CD4-positive, alpha-beta T cell (primary cell): ENCODE results near the gene INSIG2. TPM values are rescaled to one million over a fixed set of nuclear protein-coding genes. Genes with fewer than 3 reads are reported as not detected.

Experiments
- ATAC-seq: fragments of 200-7000 bp; cut with Tn5 transposase; one replicate; pipeline ENCODE4 v1.10.0; 2022; ENCODE audit warnings: mild to moderate bottlenecking; ENCODE audit not compliant: poor library complexity
- CTCF ChIA-PET: fragments of 350-600 bp; sonication (Branson Sonifier 250); formaldehyde crosslinking; loops from one replicate; lab custom pipeline; 2021; ENCODE audit warnings: antibody characterized with exemption, inconsistent platforms; lab: Charles Lee
- POLR2A ChIA-PET: fragments of 350-600 bp; sonication (Branson Sonifier 250); formaldehyde crosslinking; loops from one replicate; lab custom pipeline; 2021; ENCODE audit warnings: antibody characterized with exemption, inconsistent platforms; lab: Charles Lee
- DNase-seq, 14 experiments: peaks; one replicate each; pipeline ENCODE4 v3.0.0-alpha.2; 2013 to 2020; ENCODE audit warnings: mixed read lengths in 2 of 14
- H3K27ac ChIP-seq, 2 donors: one replicate each; pipeline versions ENCODE4 v1.5.1 to v1.7.0; 2013; ENCODE audit warnings: low read length in 2 of 2, low read depth in 1 of 2, mild to moderate bottlenecking in 1 of 2
- H3K27me3 ChIP-seq, 2 experiments: 1 replicate in 1 of 2; 2 replicates in 1 of 2; pipeline versions ENCODE4 v1.6.1 to v1.7.0; 2013; ENCODE audit warnings: low read length in 2 of 2, control low read depth in 1 of 2, mild to moderate bottlenecking in 1 of 2, moderate library complexity in 1 of 2; ENCODE audit not compliant: insufficient read depth in 2 of 2, control insufficient read depth in 1 of 2
- H3K36me3 ChIP-seq: one replicate; pipeline ENCODE4 v1.6.1; 2013; ENCODE audit warnings: low read length, control low read depth; ENCODE audit not compliant: insufficient read depth
- H3K4me1 ChIP-seq: one replicate; pipeline ENCODE4 v1.6.1; 2013; ENCODE audit warnings: low read length, control low read depth; ENCODE audit not compliant: insufficient read depth
- H3K4me3 ChIP-seq: one replicate; pipeline ENCODE4 v1.5.1; 2013; ENCODE audit warnings: mild to moderate bottlenecking, low read length, moderate library complexity
- H3K9me3 ChIP-seq, 2 experiments: 1 replicate in 1 of 2; 2 replicates in 1 of 2; pipeline versions ENCODE4 v1.6.1 to v1.7.0; 2013; ENCODE audit warnings: low read length in 2 of 2, mild to moderate bottlenecking in 2 of 2, control low read depth in 1 of 2, moderate library complexity in 1 of 2; ENCODE audit not compliant: control insufficient read depth in 1 of 2, insufficient read depth in 1 of 2
- H3K27ac Mint-ChIP-seq: one replicate; pipeline ENCODE4 v1.8.0; 2020; ENCODE audit warnings: mixed read lengths
- H3K27me3 Mint-ChIP-seq: one replicate; pipeline ENCODE4 v1.8.0; 2021; ENCODE audit warnings: mixed read lengths
- H3K36me3 Mint-ChIP-seq: one replicate; pipeline ENCODE4 v1.8.0; 2021; ENCODE audit warnings: low read depth, mixed read lengths
- H3K4me1 Mint-ChIP-seq: one replicate; pipeline ENCODE4 v1.8.0; 2021; ENCODE audit warnings: low read depth, mixed read lengths
- H3K4me3 Mint-ChIP-seq: one replicate; pipeline ENCODE4 v1.8.0; 2020; ENCODE audit warnings: mild to moderate bottlenecking, mixed read lengths
- H3K9me3 Mint-ChIP-seq: one replicate; pipeline ENCODE4 v1.8.0; 2020; ENCODE audit warnings: mixed read lengths
- CTCF ChIP-seq: fragments of 200-600 bp; IDR thresholded peaks from one replicate; pipeline ENCODE4 v1.8.0; 2022; ENCODE audit warnings: antibody characterized with exemption, mild to moderate bottlenecking
- intact Hi-C, 2 experiments: fragments of 100-400 bp; cut with DNase I in 1 of 2; cut with micrococcal nuclease in 1 of 2; formaldehyde crosslinking; loops; one replicate each; pipeline versions ENCODE4 v1.15.1 to v1.9.0; 2023 to 2025; cut with DNase I, micrococcal nuclease
- total RNA-seq, 174 experiments: library from RNA in 2 of 174; stranded (reverse) in 2 of 174; gene quantifications; one replicate each; pipeline ENCODE4 v1.2.3 and lab custom pipeline; 2021 to 2026

INSIG2 gene
- total RNA-seq, 2 experiments from 2014 or later, result 7.3 to 7.7 TPM

GRCh38 chr2:118056801-118057200, 31.5 kb upstream of the INSIG2 start:
- Histone ChIP-seq H3K27ac (no peak overlapping the region), H3K4me3 (no peak overlapping the region), H3K4me1 (no peaks in the 10 kb centered on the region), H3K9me3 (no peaks in the 10 kb centered on the region), H3K27me3 (peaks cover 0 to 14% of the 10 kb centered on the region in 2 experiments), H3K36me3 (no peaks in the 10 kb centered on the region)
- Mint-ChIP-seq H3K27ac (no peak overlapping the region), H3K4me3 (no peak overlapping the region), H3K9me3 (no peaks in the 10 kb centered on the region), H3K36me3 (no peaks in the 10 kb centered on the region), H3K4me1 (peaks cover 8% of the 10 kb centered on the region), H3K27me3 (peaks cover 52% of the 10 kb centered on the region)
- ATAC-seq (no peak), DNase-seq (no peak)
- TF ChIP-seq CTCF, result no peak
- ChIA-PET CTCF (no interaction called here), POLR2A (no interaction called here)
- intact Hi-C loops, result no loop called here

- DNase-seq (no peak), ATAC-seq (no peak)
- intact Hi-C loops, result no loop called here
- H3K4me3 Mint-ChIP-seq, result no peak overlapping the region
- H3K4me1 Mint-ChIP-seq, result peaks cover 8% of the 10 kb centered on the region
- Histone ChIP-seq H3K27me3 (peaks cover 0 to 8% of the 10 kb centered on the region in 2 experiments), H3K4me3 (no peak overlapping the region), H3K4me1 (no peaks in the 10 kb centered on the region), H3K9me3 (no peaks in the 10 kb centered on the region), H3K27ac (no peak overlapping the region), H3K36me3 (no peaks in the 10 kb centered on the region)
- H3K36me3 Mint-ChIP-seq, result no peaks in the 10 kb centered on the region
- ChIA-PET POLR2A (no interaction called here), CTCF (no interaction called here)
- H3K9me3 Mint-ChIP-seq, result no peaks in the 10 kb centered on the region
- no peak for TF ChIP-seq CTCF
- no peak overlapping the region for H3K27ac Mint-ChIP-seq
- H3K27me3 Mint-ChIP-seq, result peaks cover 52% of the 10 kb centered on the region
These were observed 29.3 kb upstream of the INSIG2 start for GRCh38 chr2:118058951-118059350.

- CTCF ChIA-PET, result no interaction called here
- POLR2A ChIA-PET, result no interaction called here
- H3K4me3 Mint-ChIP-seq, result no peak overlapping the region
- Histone ChIP-seq H3K27me3 (peaks cover 0 to 8% of the 10 kb centered on the region in 2 experiments), H3K4me1 (no peaks in the 10 kb centered on the region), H3K4me3 (no peak overlapping the region), H3K27ac (no peak overlapping the region), H3K36me3 (no peaks in the 10 kb centered on the region), H3K9me3 (no peaks in the 10 kb centered on the region)
- H3K27me3 Mint-ChIP-seq, result peaks cover 52% of the 10 kb centered on the region
- ATAC-seq, result no peak
- H3K4me1 Mint-ChIP-seq, result peaks cover 8% of the 10 kb centered on the region
- H3K9me3 Mint-ChIP-seq, result no peaks in the 10 kb centered on the region
- intact Hi-C loops, result no loop called here
- H3K36me3 Mint-ChIP-seq, result no peaks in the 10 kb centered on the region
- H3K27ac Mint-ChIP-seq, result no peak overlapping the region
- no peak for TF ChIP-seq CTCF
- DNase-seq, result no peak
These were observed 28.3 kb upstream of the INSIG2 start for GRCh38 chr2:118059919-118060478.
